ENCODE measurements around the gene BAIAP2.
"Not testable (repeated sequence)": the region's sequence is repeated elsewhere in the genome, so short reads cannot be mapped to it uniquely, and the experiment has no call there.

BAIAP2 gene

GRCh38 chr17:81148986-81149533 is 114.1 kb downstream of the BAIAP2 start:
- in situ Hi-C loops (cut with HindIII; ENCODE audit: low sequenced_read_pairs): no loop called here

- in situ Hi-C loops (cut with HindIII; ENCODE audit: low sequenced_read_pairs): no loop called here
These were observed 115.6 kb downstream of the BAIAP2 start for GRCh38 chr17:81150377-81151077.

GRCh38 chr17:81151278-81151677 is 116.3 kb downstream of the BAIAP2 start:
- in situ Hi-C loops (cut with HindIII; ENCODE audit: low sequenced_read_pairs): no loop called here

GRCh38 chr17:81152288-81152828 is 117.4 kb downstream of the BAIAP2 start:
- in situ Hi-C loops (cut with HindIII; ENCODE audit: low sequenced_read_pairs): no loop called here

GRCh38 chr17:81153340-81153803 is 118.4 kb downstream of the BAIAP2 start:
- in situ Hi-C loops (cut with HindIII; ENCODE audit: low sequenced_read_pairs): no loop called here

GRCh38 chr17:81154016-81154415 is 119.1 kb downstream of the BAIAP2 start:
- in situ Hi-C loops (cut with HindIII; ENCODE audit: low sequenced_read_pairs): not testable (repeated sequence)

GRCh38 chr17:81154961-81155360 is 120.0 kb downstream of the BAIAP2 start:
- in situ Hi-C loops (cut with HindIII; ENCODE audit: low sequenced_read_pairs): no loop called here

GRCh38 chr17:81156866-81157805 is 122.2 kb downstream of the BAIAP2 start:
- in situ Hi-C loops (cut with HindIII; ENCODE audit: low sequenced_read_pairs): no loop called here

GRCh38 chr17:81157848-81158687 is 123.1 kb downstream of the BAIAP2 start:
- in situ Hi-C loops (cut with HindIII; ENCODE audit: low sequenced_read_pairs): no loop called here

GRCh38 chr17:81158688-81159590 is 124.0 kb downstream of the BAIAP2 start:
- in situ Hi-C loops (cut with HindIII; ENCODE audit: low sequenced_read_pairs): no loop called here

GRCh38 chr17:81159611-81160265 is 124.8 kb downstream of the BAIAP2 start:
- in situ Hi-C loops (cut with HindIII; ENCODE audit: low sequenced_read_pairs): no loop called here

GRCh38 chr17:81160306-81160705 is 125.4 kb downstream of the BAIAP2 start:
- in situ Hi-C loops (cut with HindIII; ENCODE audit: low sequenced_read_pairs): no loop called here

GRCh38 chr17:81160747-81161453 is 125.9 kb downstream of the BAIAP2 start:
- in situ Hi-C loops (cut with HindIII; ENCODE audit: low sequenced_read_pairs): no loop called here

- in situ Hi-C loops (cut with HindIII; ENCODE audit: low sequenced_read_pairs): no loop called here
These were observed 126.6 kb downstream of the BAIAP2 start for GRCh38 chr17:81161536-81161935.

- in situ Hi-C loops (cut with HindIII; ENCODE audit: low sequenced_read_pairs): no loop called here
These were observed 127.0 kb downstream of the BAIAP2 start for GRCh38 chr17:81161972-81162371.

GRCh38 chr17:81162491-81162890 is 127.5 kb downstream of the BAIAP2 start:
- in situ Hi-C loops (cut with HindIII; ENCODE audit: low sequenced_read_pairs): no loop called here

GRCh38 chr17:81163051-81163695 is 128.2 kb downstream of the BAIAP2 start:
- in situ Hi-C loops (cut with HindIII; ENCODE audit: low sequenced_read_pairs): no loop called here

All from endothelial cell of hepatic sinusoid (primary cell).